ENCODE results near the gene MAST2.
"Not testable (repeated sequence)": the region's sequence is repeated elsewhere in the genome, so short reads cannot be mapped to it uniquely, and the experiment has no call there.

Gene MAST2

GRCh38 chr1:45848097-45848496, 44.7 kb downstream of the MAST2 start:
- DNase-seq: no peak
- in situ Hi-C loops (cut with MboI; ENCODE audit: low pct_unique_long_range_greater_than_20kb, low sequenced_read_pairs): no loop called here

- no peak for DNase-seq
- in situ Hi-C loops (cut with MboI; ENCODE audit: low pct_unique_long_range_greater_than_20kb, low sequenced_read_pairs): no loop called here
Observed at GRCh38 chr1:45848714-45849113, 45.3 kb downstream of the MAST2 start.

DNA sequence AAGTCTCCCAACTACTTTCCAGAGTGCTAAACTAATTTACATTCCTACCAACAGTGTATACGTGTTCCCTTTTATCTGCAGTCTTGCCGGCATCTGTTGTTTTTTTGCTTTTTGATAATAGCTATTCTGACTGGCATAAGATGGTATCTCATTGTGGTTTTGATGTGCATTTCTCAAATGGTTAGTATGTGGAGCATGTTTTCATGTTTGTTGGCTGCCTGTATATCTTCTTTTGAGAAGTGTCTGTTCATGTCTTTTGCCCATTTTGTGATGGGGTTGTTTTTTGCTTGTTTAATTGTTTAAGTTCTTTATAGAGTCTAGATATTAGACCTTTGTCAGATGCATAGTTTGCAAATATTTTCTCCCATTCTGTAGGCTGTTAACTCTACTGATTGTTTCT, 46.6 kb downstream of the MAST2 start:
- in situ Hi-C loops (cut with MboI; ENCODE audit: low pct_unique_long_range_greater_than_20kb, low sequenced_read_pairs): no loop called here
- DNase-seq: no peak

- in situ Hi-C loops (cut with MboI; ENCODE audit: low pct_unique_long_range_greater_than_20kb, low sequenced_read_pairs): no loop called here
- DNase-seq: no peak
Observed at GRCh38 chr1:45854724-45855123, 51.3 kb downstream of the MAST2 start.

DNA sequence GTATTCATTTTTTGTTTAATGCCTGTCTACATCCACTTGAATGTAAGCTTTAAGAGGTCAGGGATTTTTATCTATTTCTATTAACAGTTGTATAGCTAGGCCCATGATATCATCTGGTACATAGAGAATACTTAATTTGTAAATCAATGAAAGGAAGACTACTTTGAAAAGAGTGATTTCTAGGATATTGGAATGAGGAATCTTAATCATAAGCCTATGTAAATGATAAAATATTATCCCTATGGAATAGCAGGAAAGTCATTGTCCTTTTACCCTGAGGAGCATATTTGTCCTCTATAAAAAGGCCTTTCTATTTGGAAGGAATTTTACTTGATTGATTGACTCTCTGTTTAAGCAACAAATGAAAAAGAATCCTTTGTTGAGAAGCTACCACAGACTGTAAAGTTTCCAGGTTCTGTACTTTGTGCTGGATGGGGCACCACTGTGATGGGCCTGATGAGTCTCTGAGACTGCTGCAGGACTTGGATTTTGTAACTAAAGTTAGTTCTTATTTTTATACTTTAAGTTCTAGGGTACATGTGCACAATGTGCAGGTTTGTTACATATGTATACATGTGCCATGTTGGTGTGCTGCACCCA, 53.8 kb downstream of the MAST2 start:
- in situ Hi-C loops (cut with MboI; ENCODE audit: low pct_unique_long_range_greater_than_20kb, low sequenced_read_pairs): no loop called here
- no peak for DNase-seq

DNA sequence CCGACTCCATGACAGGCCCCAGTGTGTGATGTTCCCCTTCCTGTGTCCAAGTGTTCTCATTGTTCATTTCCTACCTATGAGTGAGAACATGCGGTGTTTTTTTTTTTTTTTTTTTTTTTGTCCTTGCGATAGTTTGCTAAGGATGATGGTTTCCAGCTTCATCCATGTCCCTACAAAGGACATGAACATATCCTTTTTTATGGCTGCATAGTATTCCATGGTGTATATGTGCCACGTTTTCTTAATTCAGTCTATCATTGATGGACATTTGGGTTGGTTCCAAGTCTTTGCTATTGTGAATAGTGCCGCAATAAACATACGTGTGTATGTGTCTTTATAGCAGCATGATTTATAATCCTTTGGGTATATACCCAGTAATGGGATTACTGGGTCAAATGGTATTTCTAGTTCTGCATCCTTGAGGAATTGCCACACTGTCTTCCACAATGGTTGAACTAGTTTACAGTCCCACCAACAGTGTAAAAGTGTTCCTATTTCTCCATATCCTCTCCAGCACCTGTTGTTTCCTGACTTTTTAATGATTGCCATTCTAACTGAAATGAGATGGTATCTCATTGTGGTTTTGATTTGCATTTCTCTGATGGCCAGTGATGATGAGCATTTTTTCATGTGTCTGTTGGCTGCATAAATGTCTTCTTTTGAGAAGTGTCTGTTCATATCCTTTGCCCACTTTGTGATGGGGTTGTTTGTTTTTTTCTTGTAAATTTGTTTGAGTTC, 54.5 kb downstream of the MAST2 start:
- DNase-seq; in situ Hi-C loops (cut with MboI; ENCODE audit: low pct_unique_long_range_greater_than_20kb, low sequenced_read_pairs): not testable (repeated sequence)

DNA sequence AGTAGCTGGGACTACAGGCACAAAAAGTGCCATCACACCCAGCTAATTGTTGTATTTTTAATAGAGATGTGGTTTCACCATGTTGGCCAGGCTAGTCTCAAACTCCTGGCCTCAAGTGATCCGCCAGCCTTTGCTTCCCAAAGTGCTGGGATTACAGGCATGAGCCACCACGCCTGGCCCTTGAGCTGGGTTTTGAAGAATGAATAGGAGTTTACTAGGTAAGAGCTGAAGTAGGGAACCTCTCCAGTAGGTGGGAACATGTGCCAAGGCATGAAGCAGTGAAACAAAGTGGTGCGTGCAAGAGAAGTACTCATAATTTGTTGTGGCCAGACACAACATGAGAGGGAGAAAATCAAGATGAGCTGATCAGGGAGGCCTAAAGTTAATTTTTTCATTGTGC, 55.8 kb downstream of the MAST2 start:
- in situ Hi-C loops (cut with MboI; ENCODE audit: low pct_unique_long_range_greater_than_20kb, low sequenced_read_pairs): no loop called here
- no peak for DNase-seq

GRCh38 chr1:45862008-45862407, 58.6 kb downstream of the MAST2 start:
- in situ Hi-C loops (cut with MboI; ENCODE audit: low pct_unique_long_range_greater_than_20kb, low sequenced_read_pairs): no loop called here
- DNase-seq: no peak

- no peak for DNase-seq
- in situ Hi-C loops (cut with MboI; ENCODE audit: low pct_unique_long_range_greater_than_20kb, low sequenced_read_pairs): no loop called here
Observed at GRCh38 chr1:45863218-45863617, 59.8 kb downstream of the MAST2 start.

GRCh38 chr1:45864167-45865106, 61.0 kb downstream of the MAST2 start:
- in situ Hi-C loops (cut with MboI; ENCODE audit: low pct_unique_long_range_greater_than_20kb, low sequenced_read_pairs): no loop called here
- DNase-seq: no peak

GRCh38 chr1:45867697-45868348, 64.4 kb downstream of the MAST2 start:
- in situ Hi-C loops (cut with MboI; ENCODE audit: low pct_unique_long_range_greater_than_20kb, low sequenced_read_pairs): no loop called here
- no peak for DNase-seq

DNA sequence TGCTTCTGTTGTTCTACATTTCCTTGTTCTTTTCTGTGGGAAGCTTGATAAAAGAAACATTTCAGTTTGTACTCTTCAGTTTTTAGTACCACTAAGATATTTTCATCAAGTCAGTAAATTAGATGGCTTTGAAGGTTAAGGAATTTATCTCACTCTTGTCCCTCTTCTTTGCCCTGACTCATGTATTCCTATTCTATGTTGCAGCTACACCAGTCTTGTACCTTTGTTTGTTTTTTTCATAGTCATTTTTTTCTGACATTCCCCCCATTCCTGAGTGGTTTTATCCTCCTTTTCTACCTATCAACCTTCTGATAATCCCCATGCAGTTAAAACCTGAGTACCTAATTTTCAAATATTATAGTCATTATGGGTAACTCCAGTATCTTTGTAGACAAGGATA, 65.4 kb downstream of the MAST2 start:
- no peak for DNase-seq
- in situ Hi-C loops (cut with MboI; ENCODE audit: low pct_unique_long_range_greater_than_20kb, low sequenced_read_pairs): no loop called here

DNA sequence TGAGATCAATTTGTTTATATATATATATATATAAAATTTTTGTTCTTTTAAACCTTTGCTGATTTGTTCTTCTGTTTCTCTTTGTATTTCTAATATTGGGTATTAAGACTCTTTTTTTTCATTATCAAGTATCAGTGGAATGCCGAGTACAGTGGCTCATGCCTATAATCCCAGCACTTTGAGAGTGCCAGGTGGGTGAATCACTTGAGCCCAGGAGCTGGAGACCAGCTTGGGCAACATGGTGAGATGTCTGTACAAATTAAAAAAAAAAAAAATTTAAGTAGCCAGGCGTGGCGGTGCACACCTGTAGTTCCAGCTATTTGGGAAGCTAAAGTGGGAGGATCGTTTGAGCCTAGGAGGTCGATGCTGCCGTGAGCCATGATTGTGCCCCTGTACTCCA, 67.1 kb downstream of the MAST2 start:
- in situ Hi-C loops (cut with MboI; ENCODE audit: low pct_unique_long_range_greater_than_20kb, low sequenced_read_pairs): no loop called here
- no peak for DNase-seq

- DNase-seq; in situ Hi-C loops (cut with MboI; ENCODE audit: low pct_unique_long_range_greater_than_20kb, low sequenced_read_pairs): not testable (repeated sequence)
Observed at GRCh38 chr1:45872173-45872801, 68.9 kb downstream of the MAST2 start.

- in situ Hi-C loops (cut with MboI; ENCODE audit: low pct_unique_long_range_greater_than_20kb, low sequenced_read_pairs): no loop called here
- DNase-seq: peak; percentile 28
Observed at GRCh38 chr1:45876000-45876617, 72.7 kb downstream of the MAST2 start.

DNA sequence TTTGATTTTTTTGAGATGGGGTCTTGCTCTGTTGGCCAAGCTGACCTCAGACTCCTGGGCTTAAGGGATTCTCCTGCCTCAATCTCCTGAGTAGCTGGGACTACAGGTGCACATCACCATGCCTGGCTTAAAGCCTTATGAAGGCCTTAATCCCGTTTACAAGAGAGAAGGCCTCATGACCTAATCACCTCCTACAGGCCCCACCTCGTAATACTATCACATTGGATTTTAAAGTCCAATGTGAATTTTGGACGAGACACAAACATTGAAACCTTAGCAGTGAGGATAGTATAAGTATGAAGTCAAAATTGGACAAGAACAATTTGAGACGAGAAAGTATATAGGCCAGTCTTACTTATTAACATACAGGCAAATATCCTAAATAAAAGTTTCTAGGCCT, 73.9 kb downstream of the MAST2 start:
- no peak for DNase-seq
- in situ Hi-C loops (cut with MboI; ENCODE audit: low pct_unique_long_range_greater_than_20kb, low sequenced_read_pairs): no loop called here

- DNase-seq: peak; percentile 18
- in situ Hi-C loops (cut with MboI; ENCODE audit: low pct_unique_long_range_greater_than_20kb, low sequenced_read_pairs): no loop called here
Observed at GRCh38 chr1:45879885-45880598, 76.6 kb downstream of the MAST2 start.

- in situ Hi-C loops (cut with MboI; ENCODE audit: low pct_unique_long_range_greater_than_20kb, low sequenced_read_pairs): no loop called here
- DNase-seq: no peak
Observed at GRCh38 chr1:45880930-45881329, 77.5 kb downstream of the MAST2 start.
